Fibroblast of pulmonary artery (primary cell): ENCODE measurements around the gene MUTYH.
"Not testable (repeated sequence)": the region's sequence is repeated elsewhere in the genome, so short reads cannot be mapped to it uniquely, and the experiment has no call there.

Experiments used
- DNase-seq: peaks from one replicate; pipeline ENCODE4 v3.0.0-alpha.2; 2010; ENCODE audit warnings: low read depth
- H3K4me3 ChIP-seq: replicated peaks from 2 replicates; pipeline ENCODE4 v1.5.1; 2011; ENCODE audit warnings: low read depth, mild to moderate bottlenecking, control low read depth, low read length, moderate library complexity
- TF ChIP-seq, protein P1 (sequence below): IDR thresholded peaks from 2 replicates; pipeline ENCODE4 v1.5.1; 2011; ENCODE audit warnings: mild to moderate bottlenecking, control low read depth, low read length, inconsistent platforms; ENCODE audit errors: missing control alignments

The MUTYH gene

DNA sequence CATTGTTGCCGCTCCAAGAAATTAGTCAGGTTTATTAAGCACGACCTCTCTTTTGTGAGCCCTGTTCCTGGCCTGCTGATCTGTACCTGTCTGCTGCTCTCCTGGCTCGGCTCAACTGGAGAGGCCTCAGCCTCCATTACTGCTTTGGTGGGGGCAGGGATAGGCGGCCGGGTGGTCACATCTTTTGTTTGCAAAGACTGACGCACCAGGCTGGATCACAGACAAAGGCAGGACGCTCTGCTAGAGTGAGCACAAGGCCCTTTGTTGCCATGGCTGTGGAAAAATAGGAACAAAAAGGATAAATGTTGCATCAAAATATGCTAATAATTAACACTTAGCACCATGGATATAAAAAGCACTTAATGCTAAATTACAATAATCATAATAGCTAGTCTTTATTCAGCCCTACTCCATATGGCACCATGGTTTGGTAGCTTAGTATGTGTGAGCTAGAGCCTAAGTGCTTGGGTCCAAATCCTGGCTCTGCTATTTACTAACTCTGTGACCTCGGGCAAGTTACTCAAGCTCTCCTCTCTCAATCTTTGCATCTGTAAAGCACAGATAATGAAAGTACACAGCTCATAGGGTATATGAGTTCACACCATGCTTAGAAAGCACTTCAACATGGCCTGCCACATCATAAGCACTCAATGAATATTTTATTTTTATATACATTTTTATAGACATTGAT lies 42.4 kb downstream of the MUTYH start:
- H3K4me3 ChIP-seq, result no peak overlapping the region
- TF ChIP-seq, protein P1, sequence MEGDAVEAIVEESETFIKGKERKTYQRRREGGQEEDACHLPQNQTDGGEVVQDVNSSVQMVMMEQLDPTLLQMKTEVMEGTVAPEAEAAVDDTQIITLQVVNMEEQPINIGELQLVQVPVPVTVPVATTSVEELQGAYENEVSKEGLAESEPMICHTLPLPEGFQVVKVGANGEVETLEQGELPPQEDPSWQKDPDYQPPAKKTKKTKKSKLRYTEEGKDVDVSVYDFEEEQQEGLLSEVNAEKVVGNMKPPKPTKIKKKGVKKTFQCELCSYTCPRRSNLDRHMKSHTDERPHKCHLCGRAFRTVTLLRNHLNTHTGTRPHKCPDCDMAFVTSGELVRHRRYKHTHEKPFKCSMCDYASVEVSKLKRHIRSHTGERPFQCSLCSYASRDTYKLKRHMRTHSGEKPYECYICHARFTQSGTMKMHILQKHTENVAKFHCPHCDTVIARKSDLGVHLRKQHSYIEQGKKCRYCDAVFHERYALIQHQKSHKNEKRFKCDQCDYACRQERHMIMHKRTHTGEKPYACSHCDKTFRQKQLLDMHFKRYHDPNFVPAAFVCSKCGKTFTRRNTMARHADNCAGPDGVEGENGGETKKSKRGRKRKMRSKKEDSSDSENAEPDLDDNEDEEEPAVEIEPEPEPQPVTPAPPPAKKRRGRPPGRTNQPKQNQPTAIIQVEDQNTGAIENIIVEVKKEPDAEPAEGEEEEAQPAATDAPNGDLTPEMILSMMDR, result no peak
- DNase-seq, result no peak

DNA sequence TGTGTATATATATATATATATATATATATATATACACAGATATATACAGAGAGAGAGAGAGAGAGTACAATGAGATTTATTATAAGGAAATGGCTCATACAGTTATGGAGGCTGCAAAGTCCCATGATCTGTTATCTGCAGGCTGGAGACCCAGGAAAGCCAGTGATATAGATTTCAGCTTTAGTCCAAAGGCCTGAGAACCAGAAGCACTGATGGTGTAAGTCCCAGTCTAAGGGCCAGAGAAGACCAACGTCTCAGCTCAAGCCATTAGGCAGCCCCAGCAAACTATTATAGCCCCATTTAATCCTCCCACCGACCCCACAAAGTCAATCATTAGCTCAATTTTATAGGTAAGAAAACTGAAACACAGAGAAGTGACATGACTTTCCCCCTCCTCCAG lies 48.5 kb downstream of the MUTYH start:
- DNase-seq, result no peak
- TF ChIP-seq, protein P1, result no peak
- no peak overlapping the region for H3K4me3 ChIP-seq

- H3K4me3 ChIP-seq, DNase-seq: not testable (repeated sequence)
These were observed 49.2 kb downstream of the MUTYH start for GRCh38 chr1:45291002-45291401.

DNA sequence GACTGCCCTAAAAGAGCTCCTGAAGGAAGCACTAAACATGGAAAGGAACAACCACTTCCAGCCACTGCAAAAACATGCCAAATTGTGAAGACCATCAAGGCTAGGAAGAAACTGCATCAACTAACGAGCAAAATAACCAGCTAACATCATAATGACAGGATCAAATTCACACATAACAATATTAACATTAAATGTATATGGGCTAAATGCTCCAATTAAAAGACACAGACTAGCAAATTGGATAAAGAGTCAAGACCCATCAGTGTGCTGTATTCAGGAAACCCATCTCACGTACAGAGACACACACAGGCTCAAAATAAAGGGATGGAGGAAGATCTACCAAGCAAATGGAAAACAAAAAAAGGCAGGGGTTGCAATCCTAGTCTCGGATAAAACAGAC lies 53.7 kb downstream of the MUTYH start:
- not testable (repeated sequence) for H3K4me3 ChIP-seq, DNase-seq

DNA sequence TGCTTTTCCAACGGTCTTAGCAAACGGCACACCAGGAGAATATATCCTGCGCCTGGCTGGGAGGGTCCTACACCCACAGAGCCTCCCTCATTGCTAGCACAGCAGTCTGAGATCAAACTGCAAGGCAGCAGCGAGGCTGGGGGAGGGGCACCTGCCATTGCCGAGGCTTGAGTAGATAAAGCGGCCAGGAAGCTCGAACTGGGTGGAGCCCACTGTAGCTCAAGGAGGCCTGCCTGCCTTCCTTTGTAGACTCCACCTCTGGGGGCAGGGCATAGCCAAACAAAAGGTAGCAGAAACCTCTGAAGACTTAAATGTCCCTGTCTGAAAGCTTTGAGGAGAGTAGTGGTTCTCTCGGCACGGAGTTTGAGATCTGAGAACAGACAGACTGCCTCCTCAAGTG lies 55.4 kb downstream of the MUTYH start:
- not testable (repeated sequence) for DNase-seq, H3K4me3 ChIP-seq

- TF ChIP-seq, protein P1, result no peak
- DNase-seq, result peak; percentile 66
These were observed 57.9 kb downstream of the MUTYH start for GRCh38 chr1:45282351-45282750.

More at GRCh38 chr1:45282351-45282750, 57.9 kb downstream of the MUTYH start:
- H3K4me3 ChIP-seq, result no peak overlapping the region
